A549 (cell line): Measurements from ENCODE around the gene SFI1. TPM values are rescaled to one million over a fixed set of nuclear protein-coding genes. Genes with fewer than 3 reads are reported as not detected.

Experiments
- ATAC-seq, 2 experiments: fragments of 200-7000 bp in 1 of 2; fragments of >200 bp in 1 of 2; cut with Nextera tagmentation in 1 of 2; cut with Tn5 transposase in 1 of 2; 3 replicates each; pipeline versions ENCODE4 v1.8.0 to v1.9.1; 2018 to 2020; ENCODE audit warnings: mild to moderate bottlenecking in 1 of 2, moderate library complexity in 1 of 2
- CTCF ChIA-PET: fragments of 300-600 bp; sonication (Branson Sonifier 250); formaldehyde crosslinking; extraction: SDS; loops from one replicate; lab custom pipeline; 2021; ENCODE audit warnings: antibody characterized with exemption, inconsistent platforms; lab: Yijun Ruan, JAX
- POLR2A ChIA-PET: fragments of 350-600 bp; formaldehyde crosslinking; extraction: SDS; loops from one replicate; lab custom pipeline; 2021; ENCODE audit warnings: antibody characterized with exemption, inconsistent platforms; lab: Yijun Ruan, JAX
- DNase-seq, 2 experiments: peaks; one replicate each; pipeline versions ENCODE4 v3.0.0 to v3.0.0-alpha.2; 2011 to 2016; ENCODE audit warnings: low read depth in 1 of 2, low spot score in 1 of 2
- FAIRE-seq: peaks from 2 replicates; lab custom pipeline; 2011; peaks lifted over from hg19 to GRCh38; lab: Jason Lieb, UNC
- H3K27ac ChIP-seq, 2 experiments: fragments of >200 bp; sonication (Bioruptor Twin); formaldehyde crosslinking; 3 replicates each; pipeline ENCODE4 v1.5.1; 2016 to 2017
- H3K4me1 ChIP-seq: fragments of >200 bp; sonication (Bioruptor Twin); formaldehyde crosslinking; 3 replicates; pipeline ENCODE4 v1.6.1; 2016
- H3K4me2 ChIP-seq: fragments of >200 bp; sonication (Bioruptor Twin); formaldehyde crosslinking; 3 replicates; pipeline ENCODE4 v1.6.1; 2016
- H3K4me3 ChIP-seq: fragments of >200 bp; sonication (Bioruptor Twin); formaldehyde crosslinking; 3 replicates; pipeline ENCODE4 v1.5.1; 2016
- H3K9me3 ChIP-seq: fragments of >200 bp; sonication (Bioruptor Twin); formaldehyde crosslinking; 3 replicates; pipeline ENCODE4 v1.6.1; 2016
- ATOH8 ChIP-seq: fragments of 250-450 bp; sonication (Bioruptor Pico); IDR thresholded peaks from 2 replicates; pipeline ENCODE4 v1.5.0; 2020; ENCODE audit warnings: low read depth, mild to moderate bottlenecking, moderate library complexity
- BCL3 ChIP-seq: fragments of >200 bp; sonication (Bioruptor Twin); formaldehyde crosslinking; IDR thresholded peaks from 3 replicates; pipeline ENCODE4 v1.6.1; 2016
- CBX8 ChIP-seq: fragments of 200-600 bp; sonication (generic); IDR thresholded peaks from 2 replicates; pipeline ENCODE4 v1.6.1; 2016
- ELK1 ChIP-seq: fragments of 150-350 bp; IDR thresholded peaks from 2 replicates; pipeline ENCODE4 v1.6.1; 2014; ENCODE audit warnings: low read depth, mild to moderate bottlenecking, low read length
- ESRRA ChIP-seq: fragments of 150-350 bp; IDR thresholded peaks from 2 replicates; pipeline ENCODE4 v1.6.1; 2014; ENCODE audit warnings: mild to moderate bottlenecking, low read length, borderline replicate concordance
- FOSB ChIP-seq: fragments of 250-450 bp; sonication (Bioruptor Pico); IDR thresholded peaks from 2 replicates; pipeline ENCODE4 v1.5.0; 2020; ENCODE audit warnings: mild to moderate bottlenecking, moderate library complexity
- FOSL2 ChIP-seq, 2 experiments: fragments of 450-650 bp in 1 of 2; fragments of >200 bp in 1 of 2; sonication (Bioruptor Twin) in 1 of 2; formaldehyde crosslinking; IDR thresholded peaks; 2 replicates each; pipeline versions ENCODE4 v1.5.0 to v1.6.1; 2016 to 2020; ENCODE audit warnings: mild to moderate bottlenecking in 1 of 2, moderate library complexity in 1 of 2
- GATA3 ChIP-seq: IDR thresholded peaks from 2 replicates; pipeline ENCODE4 v1.6.1; 2012; ENCODE audit warnings: borderline replicate concordance
- HES2 ChIP-seq: fragments of >200 bp; sonication (Bioruptor Twin); formaldehyde crosslinking; IDR thresholded peaks from 2 replicates; pipeline ENCODE4 v1.6.1; 2016
- HOXA7 ChIP-seq: fragments of 250-450 bp; sonication (Bioruptor Pico); IDR thresholded peaks from 2 replicates; pipeline ENCODE4 v1.5.0; 2020; ENCODE audit warnings: mild to moderate bottlenecking, moderate library complexity
- JUN ChIP-seq, 2 experiments: fragments of >200 bp; sonication (Bioruptor Twin); formaldehyde crosslinking; IDR thresholded peaks; 2 replicates in 1 of 2; 3 replicates in 1 of 2; pipeline ENCODE4 v1.6.1; 2016 to 2017
- JUNB ChIP-seq: fragments of >200 bp; sonication (Bioruptor Twin); formaldehyde crosslinking; IDR thresholded peaks from 2 replicates; pipeline ENCODE4 v1.6.1; 2016
- KDM5A ChIP-seq: fragments of 200-600 bp; sonication (generic); IDR thresholded peaks from 2 replicates; pipeline ENCODE4 v1.6.1; 2016; ENCODE audit warnings: antibody characterized with exemption, mild to moderate bottlenecking
- MAFK ChIP-seq: fragments of 450-650 bp; IDR thresholded peaks from 2 replicates; pipeline ENCODE4 v1.6.1; 2014; ENCODE audit not compliant: partially characterized antibody
- MYC ChIP-seq: IDR thresholded peaks from 2 replicates; pipeline ENCODE4 v1.6.1; 2012; ENCODE audit warnings: mild to moderate bottlenecking, inconsistent platforms, low read length, improper control_type of control experiment, borderline replicate concordance
- NFE2L2 ChIP-seq: fragments of 150-350 bp; conservative IDR thresholded peaks from 2 replicates; pipeline ENCODE4 v1.6.1; 2014; ENCODE audit warnings: low read length
- RARB ChIP-seq: fragments of 250-450 bp; sonication (Bioruptor Pico); IDR thresholded peaks from 2 replicates; pipeline ENCODE4 v1.8.0; 2021; ENCODE audit warnings: mild to moderate bottlenecking, moderate library complexity
- ZFP36 ChIP-seq: fragments of 450-650 bp; IDR thresholded peaks from 2 replicates; pipeline ENCODE4 v1.6.1; 2014; ENCODE audit warnings: borderline replicate concordance; ENCODE audit not compliant: partially characterized antibody
- ZNF302 ChIP-seq: fragments of 250-450 bp; sonication (Bioruptor Pico); IDR thresholded peaks from 2 replicates; pipeline ENCODE4 v1.9.0; 2021; ENCODE audit warnings: inconsistent platforms, mild to moderate bottlenecking, moderate library complexity
- WGBS: methylation state at CpG from one replicate; pipeline ENCODE4 v1.1.6; 2017; ENCODE audit errors: missing lambda C conversion rate; 5-methylcytosine and 5-hydroxymethylcytosine counted together
- polyA plus RNA-seq, 4 experiments: library from polyadenylated mRNA; depleted of rRNA in 3 of 4; stranded (reverse); fragments of >200 nt; fragmentation: RNase III in 1 of 4; extraction: RNeasy Plus Mini Kit Qiagen cat#74134 plus additional on column Dnase treatment in 1 of 4; gene quantifications; 2 replicates in 3 of 4; 3 replicates in 1 of 4; pipeline ENCODE4 v1.2.3, GENCODE V29; 2011 to 2017
- TF ChIP-seq, protein P1 (sequence below): IDR thresholded peaks from 2 replicates; pipeline ENCODE4 v1.6.1; 2012
- TF ChIP-seq, protein P2 (sequence below): fragments of 250-450 bp; sonication (Bioruptor Pico); IDR thresholded peaks from 2 replicates; pipeline ENCODE4 v1.5.0; 2021; ENCODE audit warnings: mild to moderate bottlenecking, moderate library complexity, borderline replicate concordance
- TF ChIP-seq, protein P3 (sequence below): IDR thresholded peaks from 2 replicates; pipeline ENCODE4 v1.6.1; 2012; ENCODE audit warnings: low read depth, borderline replicate concordance

The SFI1 gene
- polyA plus RNA-seq, 2 of the 4 experiments (the other 2 are of a cell fraction), result 6.8 to 17.9 TPM

DNA sequence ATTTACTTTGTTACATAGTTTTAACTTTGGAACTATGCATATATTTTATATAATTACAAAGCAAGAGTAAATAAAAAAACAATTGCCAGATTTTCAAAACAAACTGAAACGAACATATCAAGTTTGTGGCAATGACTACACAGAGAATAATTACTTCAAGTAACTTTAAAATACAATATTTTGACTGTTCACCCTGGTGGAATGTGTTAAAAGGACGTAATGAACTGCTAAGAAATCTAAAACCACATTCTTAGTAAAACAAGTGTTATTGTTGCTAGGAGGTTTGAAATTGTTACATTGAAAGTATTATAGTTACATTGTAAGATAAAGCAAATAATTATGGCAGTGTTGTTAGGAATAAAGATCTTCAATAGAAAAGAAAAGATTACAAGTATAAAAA lies 71.4 kb downstream of the SFI1 start:
- no peak overlapping the region for H3K4me2 ChIP-seq
- CTCF ChIA-PET, result no interaction called here

GRCh38 chr22:31569126-31569525 lies 72.8 kb downstream of the SFI1 start:
- 56% methylated on average over 1 of the region's 1 CpG for WGBS
- Histone ChIP-seq H3K4me2 (no peak overlapping the region), H3K9me3 (no peaks in the 10 kb centered on the region), H3K4me3 (no peak overlapping the region), H3K4me1 (no peaks in the 10 kb centered on the region), H3K27ac (no peak overlapping the region)
- DNase-seq (no peak), FAIRE-seq (no peak), ATAC-seq (no peak)
- TF ChIP-seq, protein P1, sequence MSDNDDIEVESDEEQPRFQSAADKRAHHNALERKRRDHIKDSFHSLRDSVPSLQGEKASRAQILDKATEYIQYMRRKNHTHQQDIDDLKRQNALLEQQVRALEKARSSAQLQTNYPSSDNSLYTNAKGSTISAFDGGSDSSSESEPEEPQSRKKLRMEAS, result no peak
- no peak for TF ChIP-seq GATA3
- TF ChIP-seq MYC, result no peak
- POLR2A ChIA-PET, result no interaction called here
- CTCF ChIA-PET, result no interaction called here

More for the DNA sequence above, 71.4 kb downstream of the SFI1 start:
- ATAC-seq (no peak), DNase-seq (no peak)
- 67% methylated on average over 2 of the region's 2 CpGs for WGBS
- no peak overlapping the region for H3K27ac ChIP-seq
- TF ChIP-seq JUN (IDR thresholded peaks at IDR 0.05) (no peak), ESRRA (no peak), MAFK (no peak), HOXA7 (CRISPR knock-in tag) (no peak), ZFP36 (no peak), FOSL2 (IDR thresholded peaks at IDR 0.05) (no peak), FOSL2 (CRISPR knock-in tag; IDR thresholded peaks at IDR 0.05) (no peak), FOSB (CRISPR knock-in tag) (no peak), KDM5A (no peak), HES2 (no peak), ELK1 (no peak), ZNF302 (no peak)
- TF ChIP-seq, protein P1, result no peak
- TF ChIP-seq, protein P2, sequence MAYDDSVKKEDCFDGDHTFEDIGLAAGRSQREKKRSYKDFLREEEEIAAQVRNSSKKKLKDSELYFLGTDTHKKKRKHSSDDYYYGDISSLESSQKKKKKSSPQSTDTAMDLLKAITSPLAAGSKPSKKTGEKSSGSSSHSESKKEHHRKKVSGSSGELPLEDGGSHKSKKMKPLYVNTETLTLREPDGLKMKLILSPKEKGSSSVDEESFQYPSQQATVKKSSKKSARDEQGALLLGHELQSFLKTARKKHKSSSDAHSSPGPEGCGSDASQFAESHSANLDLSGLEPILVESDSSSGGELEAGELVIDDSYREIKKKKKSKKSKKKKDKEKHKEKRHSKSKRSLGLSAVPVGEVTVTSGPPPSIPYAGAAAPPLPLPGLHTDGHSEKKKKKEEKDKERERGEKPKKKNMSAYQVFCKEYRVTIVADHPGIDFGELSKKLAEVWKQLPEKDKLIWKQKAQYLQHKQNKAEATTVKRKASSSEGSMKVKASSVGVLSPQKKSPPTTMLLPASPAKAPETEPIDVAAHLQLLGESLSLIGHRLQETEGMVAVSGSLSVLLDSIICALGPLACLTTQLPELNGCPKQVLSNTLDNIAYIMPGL (CRISPR knock-in tag), result no peak
- TF ChIP-seq, all 56 proteins: peak for 0
- H3K4me3 ChIP-seq, result no peak overlapping the region
- FAIRE-seq, result no peak
- POLR2A ChIA-PET, result no interaction called here
- no peaks in the 10 kb centered on the region for H3K4me1 ChIP-seq
- H3K9me3 ChIP-seq, result no peaks in the 10 kb centered on the region

- POLR2A ChIA-PET, result no interaction called here
- no peaks in the 10 kb centered on the region for H3K9me3 ChIP-seq
- 77% methylated on average over 5 of the region's 5 CpGs for WGBS
- H3K4me2 ChIP-seq, result no peak overlapping the region
- no peak overlapping the region for H3K4me3 ChIP-seq
- CTCF ChIA-PET, result no interaction called here
- no peak for ATAC-seq
- no peak for FAIRE-seq
- no peaks in the 10 kb centered on the region for H3K4me1 ChIP-seq
- DNase-seq, result no peak
- H3K27ac ChIP-seq, result no peak overlapping the region
- TF ChIP-seq CBX8 (no peak), MAFK (no peak), ZFP36 (no peak), NFE2L2 (no peak), RARB (CRISPR knock-in tag) (no peak), ATOH8 (no peak), JUNB (no peak), FOSB (CRISPR knock-in tag) (no peak), HES2 (no peak), BCL3 (no peak)
- TF ChIP-seq, protein P1, result no peak
- TF ChIP-seq, protein P2 (CRISPR knock-in tag), result no peak
- TF ChIP-seq, protein P3, sequence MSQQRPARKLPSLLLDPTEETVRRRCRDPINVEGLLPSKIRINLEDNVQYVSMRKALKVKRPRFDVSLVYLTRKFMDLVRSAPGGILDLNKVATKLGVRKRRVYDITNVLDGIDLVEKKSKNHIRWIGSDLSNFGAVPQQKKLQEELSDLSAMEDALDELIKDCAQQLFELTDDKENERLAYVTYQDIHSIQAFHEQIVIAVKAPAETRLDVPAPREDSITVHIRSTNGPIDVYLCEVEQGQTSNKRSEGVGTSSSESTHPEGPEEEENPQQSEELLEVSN, result no peak
Observed at GRCh38 chr22:31572939-31573338, 76.6 kb downstream of the SFI1 start.
